Rectal smooth muscle tissue (tissue), 1 donor: Measurements from ENCODE around the gene MST1.
"Not testable (repeated sequence)": the region's sequence is repeated elsewhere in the genome, so short reads cannot be mapped to it uniquely, and the experiment has no call there.

Experiments
- H3K27ac ChIP-seq: one replicate; pipeline ENCODE4 v1.7.0; 2013; ENCODE audit warnings: low read depth, low read length, inconsistent platforms
- H3K27me3 ChIP-seq: one replicate; pipeline ENCODE4 v1.7.0; 2013; ENCODE audit warnings: low read length; ENCODE audit not compliant: control insufficient read depth, insufficient read depth
- H3K36me3 ChIP-seq: one replicate; pipeline ENCODE4 v1.7.0; 2013; ENCODE audit warnings: low read length; ENCODE audit not compliant: control insufficient read depth, insufficient read depth
- H3K4me1 ChIP-seq: one replicate; pipeline ENCODE4 v1.7.0; 2013; ENCODE audit warnings: low read length; ENCODE audit not compliant: control insufficient read depth, insufficient read depth
- H3K4me3 ChIP-seq: one replicate; pipeline ENCODE4 v1.7.0; 2013; ENCODE audit warnings: low read length
- H3K9ac ChIP-seq: one replicate; pipeline ENCODE4 v1.7.0; 2013; ENCODE audit warnings: low read length

MST1 gene

GRCh38 chr3:49705390-49705960 is 16.2 kb upstream of the MST1 start:
- Histone ChIP-seq H3K27ac (no peak overlapping the region), H3K4me3 (no peak overlapping the region), H3K27me3 (no peaks in the 10 kb centered on the region), H3K4me1 (no peaks in the 10 kb centered on the region), H3K9ac (no peak overlapping the region), H3K36me3 (peaks cover 13% of the 10 kb centered on the region)

GRCh38 chr3:49704629-49705028 is 15.4 kb upstream of the MST1 start:
- H3K27ac ChIP-seq, result no peak overlapping the region
- H3K36me3 ChIP-seq, result peaks cover 19% of the 10 kb centered on the region
- H3K9ac ChIP-seq, result no peak overlapping the region
- H3K27me3 ChIP-seq, result no peaks in the 10 kb centered on the region
- no peaks in the 10 kb centered on the region for H3K4me1 ChIP-seq
- H3K4me3 ChIP-seq, result no peak overlapping the region

- Histone ChIP-seq H3K27ac (no peak overlapping the region), H3K9ac (no peak overlapping the region), H3K36me3 (peaks cover 19% of the 10 kb centered on the region), H3K4me3 (no peak overlapping the region), H3K27me3 (no peaks in the 10 kb centered on the region), H3K4me1 (no peaks in the 10 kb centered on the region)
Observed at GRCh38 chr3:49703956-49704355, 14.7 kb upstream of the MST1 start.

GRCh38 chr3:49703443-49703927 is 14.2 kb upstream of the MST1 start:
- Histone ChIP-seq H3K27ac (no peak overlapping the region), H3K4me3 (no peak overlapping the region), H3K36me3 (peaks cover 21% of the 10 kb centered on the region), H3K9ac (no peak overlapping the region), H3K27me3 (no peaks in the 10 kb centered on the region), H3K4me1 (no peaks in the 10 kb centered on the region)

- Histone ChIP-seq H3K27me3 (no peaks in the 10 kb centered on the region), H3K36me3 (peaks cover 21% of the 10 kb centered on the region)
Observed at GRCh38 chr3:49702672-49703071, 13.4 kb upstream of the MST1 start.

GRCh38 chr3:49701388-49702077 is 12.3 kb upstream of the MST1 start:
- no peak overlapping the region for H3K27ac ChIP-seq
- H3K9ac ChIP-seq, result no peak overlapping the region
- no peak overlapping the region for H3K4me3 ChIP-seq
- no peaks in the 10 kb centered on the region for H3K27me3 ChIP-seq
- peaks cover 22% of the 10 kb centered on the region for H3K36me3 ChIP-seq
- no peaks in the 10 kb centered on the region for H3K4me1 ChIP-seq

More at GRCh38 chr3:49702672-49703071, 13.4 kb upstream of the MST1 start:
- Histone ChIP-seq H3K9ac (no peak overlapping the region), H3K4me1 (no peaks in the 10 kb centered on the region), H3K27ac (no peak overlapping the region), H3K4me3 (no peak overlapping the region)

GRCh38 chr3:49700453-49701128 is 11.3 kb upstream of the MST1 start:
- H3K4me1 ChIP-seq, result no peaks in the 10 kb centered on the region
- no peak overlapping the region for H3K9ac ChIP-seq
- H3K27me3 ChIP-seq, result no peaks in the 10 kb centered on the region
- H3K36me3 ChIP-seq, result peaks cover 22% of the 10 kb centered on the region
- H3K4me3 ChIP-seq, result no peak overlapping the region
- H3K27ac ChIP-seq, result no peak overlapping the region

GRCh38 chr3:49700014-49700413 is 10.7 kb upstream of the MST1 start:
- no peaks in the 10 kb centered on the region for H3K4me1 ChIP-seq

GRCh38 chr3:49699281-49699979 is 10.2 kb upstream of the MST1 start:
- no peak overlapping the region for H3K27ac ChIP-seq

More at GRCh38 chr3:49700014-49700413, 10.7 kb upstream of the MST1 start:
- H3K27me3 ChIP-seq, result no peaks in the 10 kb centered on the region
- H3K4me3 ChIP-seq, result no peak overlapping the region
- no peak overlapping the region for H3K27ac ChIP-seq
- no peak overlapping the region for H3K9ac ChIP-seq
- H3K36me3 ChIP-seq, result peaks cover 22% of the 10 kb centered on the region

GRCh38 chr3:49695350-49696015 is 6.2 kb upstream of the MST1 start:
- H3K27me3 ChIP-seq, H3K27ac ChIP-seq, H3K36me3 ChIP-seq, H3K4me3 ChIP-seq, H3K4me1 ChIP-seq, H3K9ac ChIP-seq: not testable (repeated sequence)

More at GRCh38 chr3:49699281-49699979, 10.2 kb upstream of the MST1 start:
- no peak overlapping the region for H3K9ac ChIP-seq
- H3K27me3 ChIP-seq, result no peaks in the 10 kb centered on the region
- no peaks in the 10 kb centered on the region for H3K4me1 ChIP-seq
- H3K36me3 ChIP-seq, result peaks cover 19% of the 10 kb centered on the region
- no peak overlapping the region for H3K4me3 ChIP-seq

- H3K9ac ChIP-seq, H3K27me3 ChIP-seq, H3K4me1 ChIP-seq, H3K27ac ChIP-seq, H3K4me3 ChIP-seq, H3K36me3 ChIP-seq: not testable (repeated sequence)
Observed at GRCh38 chr3:49694409-49695070, 5.3 kb upstream of the MST1 start.
